DOHH2 (cell line): Measurements from ENCODE around the gene PTPRN2.

Experiments
- H3F3A ChIP-seq: fragments of 200-600 bp; sonication (generic), shearing (Covaris generic); 2 replicates; pipeline ENCODE4 v1.6.0; 2016; ENCODE audit warnings: antibody characterized with exemption, mild to moderate bottlenecking; ENCODE audit not compliant: control insufficient read depth, insufficient read depth
- H3K27ac ChIP-seq: fragments of 200-600 bp; sonication (generic); 2 replicates; pipeline ENCODE4 v1.5.1; 2014; ENCODE audit warnings: low read depth, mild to moderate bottlenecking, low read length, moderate library complexity
- H3K27me3 ChIP-seq: fragments of 200-600 bp; sonication (generic); 2 replicates; pipeline ENCODE4 v1.6.1; 2014; ENCODE audit warnings: mild to moderate bottlenecking, low read length, mixed read lengths; ENCODE audit not compliant: control insufficient read depth
- H3K36me3 ChIP-seq: fragments of 200-600 bp; sonication (generic); 2 replicates; pipeline ENCODE4 v1.6.1; 2014; ENCODE audit warnings: mild to moderate bottlenecking, low read length, moderate library complexity, mixed read lengths; ENCODE audit not compliant: control insufficient read depth
- H3K4me1 ChIP-seq: fragments of 200-600 bp; sonication (generic); 2 replicates; pipeline ENCODE4 v1.6.1; 2014; ENCODE audit warnings: mild to moderate bottlenecking, low read length, mixed read lengths; ENCODE audit not compliant: control insufficient read depth
- H3K4me2 ChIP-seq: fragments of 200-600 bp; sonication (generic); 2 replicates; pipeline ENCODE4 v1.6.0; 2014; ENCODE audit warnings: mild to moderate bottlenecking, low read length, moderate library complexity
- H3K4me3 ChIP-seq: fragments of 200-600 bp; sonication (generic); 2 replicates; pipeline ENCODE4 v1.5.1; 2014; ENCODE audit warnings: mild to moderate bottlenecking, low read length, mixed read lengths
- H3K79me2 ChIP-seq: fragments of 200-600 bp; sonication (generic); 2 replicates; pipeline ENCODE4 v1.6.1; 2014; ENCODE audit warnings: mild to moderate bottlenecking, low read length, mixed read lengths; ENCODE audit not compliant: control insufficient read depth
- H3K9me2 ChIP-seq: fragments of 200-600 bp; sonication (generic); replicated peaks from 2 replicates; pipeline ENCODE4 v1.6.1; 2014; ENCODE audit warnings: mild to moderate bottlenecking, low read length, mixed read lengths; ENCODE audit not compliant: control insufficient read depth
- H3K9me3 ChIP-seq: fragments of 200-600 bp; sonication (generic); 2 replicates; pipeline ENCODE4 v1.6.1; 2014; ENCODE audit warnings: antibody characterized with exemption, low read length, mixed read lengths; ENCODE audit not compliant: control insufficient read depth, insufficient read depth
- H4K20me1 ChIP-seq: fragments of 200-600 bp; sonication (generic); 2 replicates; pipeline ENCODE4 v1.6.0; 2014; ENCODE audit warnings: low read depth, mild to moderate bottlenecking, antibody characterized with exemption, low read length, moderate library complexity; ENCODE audit not compliant: control insufficient read depth, insufficient read depth
- EZH2phosphoT487 ChIP-seq: fragments of 200-600 bp; sonication (generic); IDR thresholded peaks from 2 replicates; pipeline ENCODE4 v1.6.1; 2017; ENCODE audit warnings: borderline replicate concordance, mild to moderate bottlenecking, antibody characterized with exemption, low read length, moderate library complexity, mixed read lengths
- TF ChIP-seq, protein P1 (sequence below): fragments of 200-600 bp; sonication (generic); IDR thresholded peaks from one replicate; pipeline ENCODE4 v1.5.1; 2014; ENCODE audit warnings: antibody characterized with exemption, mild to moderate bottlenecking, low read depth, low read length; ENCODE audit not compliant: poor library complexity, severe bottlenecking

Gene PTPRN2

DNA sequence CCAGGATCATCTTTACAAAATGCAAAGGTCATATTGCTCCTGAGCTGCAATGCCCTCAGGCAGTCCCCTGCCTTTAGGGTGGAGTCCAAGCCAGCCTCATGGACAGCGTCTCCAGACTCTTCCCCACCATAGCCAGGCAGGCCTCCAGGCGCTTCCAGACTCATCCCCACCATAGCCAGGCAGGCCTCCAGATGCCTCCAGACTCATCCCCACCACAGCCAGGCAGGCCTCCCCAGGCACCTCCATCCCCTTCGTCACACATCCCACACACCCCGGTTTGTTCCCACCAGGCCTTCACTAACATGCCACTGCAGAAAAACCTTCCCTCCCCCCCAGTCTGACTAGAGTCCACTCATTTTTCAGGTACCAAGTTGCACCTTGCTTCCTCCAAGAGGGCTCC, 70.1 kb downstream of the PTPRN2 start:
- no peak overlapping the region for H3K27ac ChIP-seq
- H3K27me3 ChIP-seq: no peaks in the 10 kb centered on the region
- H3K9me2 ChIP-seq: no peaks in the 10 kb centered on the region
- no peak for TF ChIP-seq EZH2phosphoT487
- TF ChIP-seq, protein P1, sequence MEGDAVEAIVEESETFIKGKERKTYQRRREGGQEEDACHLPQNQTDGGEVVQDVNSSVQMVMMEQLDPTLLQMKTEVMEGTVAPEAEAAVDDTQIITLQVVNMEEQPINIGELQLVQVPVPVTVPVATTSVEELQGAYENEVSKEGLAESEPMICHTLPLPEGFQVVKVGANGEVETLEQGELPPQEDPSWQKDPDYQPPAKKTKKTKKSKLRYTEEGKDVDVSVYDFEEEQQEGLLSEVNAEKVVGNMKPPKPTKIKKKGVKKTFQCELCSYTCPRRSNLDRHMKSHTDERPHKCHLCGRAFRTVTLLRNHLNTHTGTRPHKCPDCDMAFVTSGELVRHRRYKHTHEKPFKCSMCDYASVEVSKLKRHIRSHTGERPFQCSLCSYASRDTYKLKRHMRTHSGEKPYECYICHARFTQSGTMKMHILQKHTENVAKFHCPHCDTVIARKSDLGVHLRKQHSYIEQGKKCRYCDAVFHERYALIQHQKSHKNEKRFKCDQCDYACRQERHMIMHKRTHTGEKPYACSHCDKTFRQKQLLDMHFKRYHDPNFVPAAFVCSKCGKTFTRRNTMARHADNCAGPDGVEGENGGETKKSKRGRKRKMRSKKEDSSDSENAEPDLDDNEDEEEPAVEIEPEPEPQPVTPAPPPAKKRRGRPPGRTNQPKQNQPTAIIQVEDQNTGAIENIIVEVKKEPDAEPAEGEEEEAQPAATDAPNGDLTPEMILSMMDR: no peak
- peaks cover 16% of the 10 kb centered on the region for H3K9me3 ChIP-seq
- H3K36me3 ChIP-seq: no peaks in the 10 kb centered on the region
- no peaks in the 10 kb centered on the region for H4K20me1 ChIP-seq
- H3F3A ChIP-seq: peaks cover 5% of the 10 kb centered on the region
- H3K4me3 ChIP-seq: no peak overlapping the region
- no peaks in the 10 kb centered on the region for H3K79me2 ChIP-seq
- H3K4me1 ChIP-seq: no peaks in the 10 kb centered on the region
- H3K4me2 ChIP-seq: no peak overlapping the region

DNA sequence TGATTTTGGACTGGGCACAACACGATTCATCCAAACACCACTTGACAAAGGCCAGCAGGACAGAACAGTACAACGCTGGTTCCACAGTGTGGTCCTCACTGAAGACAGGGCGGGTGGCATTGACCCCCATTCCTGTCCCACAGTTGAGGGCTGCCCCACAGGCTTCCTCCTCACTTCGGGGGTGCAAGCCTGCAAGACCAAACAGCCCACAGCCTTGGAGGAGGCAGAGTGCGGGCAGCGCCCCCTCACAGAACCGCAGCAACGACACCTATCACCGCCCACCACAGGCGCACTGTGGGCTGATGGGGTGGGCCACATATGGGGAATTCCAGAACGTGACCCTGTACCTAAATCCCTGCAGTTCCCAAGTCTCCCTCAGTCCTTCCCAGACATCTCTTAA, 70.6 kb downstream of the PTPRN2 start:
- H3K9me2 ChIP-seq: no peaks in the 10 kb centered on the region
- H3K4me3 ChIP-seq: no peak overlapping the region
- no peaks in the 10 kb centered on the region for H4K20me1 ChIP-seq
- no peaks in the 10 kb centered on the region for H3K79me2 ChIP-seq
- H3K27me3 ChIP-seq: no peaks in the 10 kb centered on the region
- peaks cover 2% of the 10 kb centered on the region; the same call in 1 of the 2 replicates for H3F3A ChIP-seq
- H3K27ac ChIP-seq: no peak overlapping the region
- peaks cover 11% of the 10 kb centered on the region for H3K9me3 ChIP-seq
- H3K36me3 ChIP-seq: no peaks in the 10 kb centered on the region
- TF ChIP-seq, protein P1: no peak
- no peak for TF ChIP-seq EZH2phosphoT487
- no peak overlapping the region for H3K4me2 ChIP-seq
- no peaks in the 10 kb centered on the region for H3K4me1 ChIP-seq

DNA sequence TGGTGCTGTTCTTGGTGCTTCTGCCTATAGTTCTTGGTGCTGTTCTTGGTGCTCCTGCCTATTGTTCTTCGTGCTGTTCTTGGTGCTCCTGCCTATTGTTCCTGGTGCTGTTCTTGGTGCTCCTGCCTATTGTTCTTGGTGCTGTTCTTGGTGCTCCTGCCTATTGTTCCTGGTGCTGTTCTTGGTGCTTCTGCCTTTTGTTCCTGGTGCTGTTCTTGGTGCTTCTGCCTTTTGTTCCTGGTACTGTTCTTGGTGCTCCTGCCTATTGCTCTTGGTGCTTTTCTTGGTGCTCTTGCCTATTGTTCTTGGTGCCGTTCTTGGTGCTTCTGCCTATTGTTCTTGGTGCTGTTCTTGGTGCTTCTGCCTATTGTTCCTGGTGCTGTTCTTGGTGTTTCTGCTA, 71.1 kb downstream of the PTPRN2 start:
- H3K27me3 ChIP-seq: no peaks in the 10 kb centered on the region

More for the DNA sequence above, 71.1 kb downstream of the PTPRN2 start:
- Histone ChIP-seq H3K36me3 (no peaks in the 10 kb centered on the region), H3K9me3 (peaks cover 8% of the 10 kb centered on the region), H4K20me1 (no peaks in the 10 kb centered on the region), H3K4me1 (no peaks in the 10 kb centered on the region), H3K9me2 (no peaks in the 10 kb centered on the region), H3K4me3 (no peak overlapping the region), H3K27ac (no peak overlapping the region), H3K79me2 (no peaks in the 10 kb centered on the region), H3K4me2 (no peak overlapping the region), H3F3A (no peaks in the 10 kb centered on the region)
- TF ChIP-seq EZH2phosphoT487: no peak
- TF ChIP-seq, protein P1: no peak
